ENCODE measurements around the gene FAM83F. TPM values are rescaled to one million over a fixed set of nuclear protein-coding genes. Genes with fewer than 3 reads are reported as not detected.
"Not testable (repeated sequence)": the region's sequence is repeated elsewhere in the genome, so short reads cannot be mapped to it uniquely, and the experiment has no call there.

Gene FAM83F
- polyA plus RNA-seq, 2 of the 4 experiments (the other 2 are of a cell fraction) = not detected

GRCh38 chr22:39951603-39952293, 43.0 kb upstream of the FAM83F start:
- WGBS (ENCODE audit: missing lambda C conversion rate) = 64% methylated on average over 11 of the region's 11 CpGs
- POLR2A ChIA-PET = interaction anchor here (0.6 kb wide), 1 partner anchor 392 kb away, joined by 4 read pairs; no protein-coding TSS in a partner anchor
- H3K4me3 ChIP-seq; DNase-seq (ENCODE audit: low read depth in 1 of 2, low spot score in 1 of 2); H3K4me1 ChIP-seq; H3K4me2 ChIP-seq; ATAC-seq; FAIRE-seq; CTCF ChIA-PET; H3K9me3 ChIP-seq; H3K27ac ChIP-seq: not testable (repeated sequence)

GRCh38 chr22:39952347-39952746, 42.4 kb upstream of the FAM83F start:
- DNase-seq (ENCODE audit: low read depth in 1 of 2, low spot score in 1 of 2) = no peak
- no peak for ATAC-seq
- ChIA-PET POLR2A (interaction anchor here (0.6 kb wide), 1 partner anchor 392 kb away, joined by 4 read pairs; no protein-coding TSS in a partner anchor), CTCF (interaction anchor here (1.5 kb wide), 1 partner anchor 38 kb away, joined by 3 read pairs; no protein-coding TSS in a partner anchor)
- Histone ChIP-seq H3K4me1 (no peaks in the 10 kb centered on the region), H3K27ac (no peak overlapping the region), H3K9me3 (no peaks in the 10 kb centered on the region), H3K4me2 (no peak overlapping the region), H3K4me3 (no peak overlapping the region)
- TF ChIP-seq HOXB5 (CRISPR knock-in tag; IDR thresholded peaks at IDR 0.05) = no peak
- 78% methylated on average over 6 of the region's 6 CpGs for WGBS (ENCODE audit: missing lambda C conversion rate)
- FAIRE-seq = no peak

- FAIRE-seq (no peak), ATAC-seq (no peak), DNase-seq (ENCODE audit: low read depth in 1 of 2, low spot score in 1 of 2) (no peak)
- Histone ChIP-seq H3K9me3 (no peaks in the 10 kb centered on the region), H3K4me2 (no peak overlapping the region), H3K4me3 (no peak overlapping the region), H3K27ac (no peak overlapping the region), H3K4me1 (no peaks in the 10 kb centered on the region)
- CTCF ChIA-PET = interaction anchor here (1.1 to 1.5 kb wide), 3 partner anchors 35 to 72 kb away, joined by 3 to 4 read pairs (median 3); no protein-coding TSS in a partner anchor
- no peak for TF ChIP-seq MAZ (IDR thresholded peaks at IDR 0.05; ENCODE audit: borderline replicate concordance, low read depth, low read length)
- WGBS (ENCODE audit: missing lambda C conversion rate) = 88% methylated on average over 2 of the region's 2 CpGs
- POLR2A ChIA-PET = no interaction called here
These were observed 41.7 kb upstream of the FAM83F start for GRCh38 chr22:39953101-39953500.

- TF ChIP-seq ZSCAN20 (CRISPR knock-in tag; IDR thresholded peaks at IDR 0.05) (no peak), TP53 (CRISPR knock-in tag; IDR thresholded peaks at IDR 0.05) (no peak), EHMT2 (IDR thresholded peaks at IDR 0.05; ENCODE audit: low read depth) (no peak), NPAS2 (CRISPR knock-in tag; IDR thresholded peaks at IDR 0.05; ENCODE audit: borderline replicate concordance) (no peak), ZFP36 (IDR thresholded peaks at IDR 0.05; ENCODE audit: borderline replicate concordance, partially characterized antibody) (no peak), MAX (IDR thresholded peaks at IDR 0.05) (no peak), BHLHE40 (IDR thresholded peaks at IDR 0.05; ENCODE audit: low read depth, low read length) (no peak), MYC (IDR thresholded peaks at IDR 0.05; ENCODE audit: borderline replicate concordance, low read length) (no peak), POLR2AphosphoS2 (conservative IDR thresholded peaks at IDR 0.05; ENCODE audit: low read length) (no peak)
- Histone ChIP-seq H3K27ac (no peak overlapping the region), H3K9me3 (no peaks in the 10 kb centered on the region), H3K4me3 (no peak overlapping the region), H3K4me2 (no peak overlapping the region), H3K4me1 (no peaks in the 10 kb centered on the region)
- DNase-seq (ENCODE audit: low read depth in 1 of 2, low spot score in 1 of 2) (no peak), ATAC-seq (no peak), FAIRE-seq (no peak)
- POLR2A ChIA-PET = no interaction called here
- CTCF ChIA-PET = interaction anchor here (1.0 to 1.4 kb wide), 2 partner anchors 64 to 70 kb away, joined by 4 read pairs; no protein-coding TSS in a partner anchor
- WGBS (ENCODE audit: missing lambda C conversion rate) = 88% methylated on average over 4 of the region's 4 CpGs
These were observed 40.1 kb upstream of the FAM83F start for GRCh38 chr22:39954584-39955055.

- Histone ChIP-seq H3K4me1 (no peaks in the 10 kb centered on the region), H3K27ac (no peak overlapping the region), H3K4me3 (no peak overlapping the region), H3K4me2 (no peak overlapping the region), H3K9me3 (no peaks in the 10 kb centered on the region)
- 91% methylated on average over 2 of the region's 2 CpGs for WGBS (ENCODE audit: missing lambda C conversion rate)
- no peak for ATAC-seq
- ChIA-PET CTCF (no interaction called here), POLR2A (no interaction called here)
- no peak for FAIRE-seq
- TF ChIP-seq FOSL2 (IDR thresholded peaks at IDR 0.05) (no peak), FOSL2 (CRISPR knock-in tag; IDR thresholded peaks at IDR 0.05) (no peak), ZC3H11A (IDR thresholded peaks at IDR 0.05) (no peak), ESRRA (IDR thresholded peaks at IDR 0.05; ENCODE audit: borderline replicate concordance, low read length) (no peak), JUNB (IDR thresholded peaks at IDR 0.05) (no peak), HEYL (CRISPR knock-in tag; IDR thresholded peaks at IDR 0.05) (no peak), NR3C1 (IDR thresholded peaks at IDR 0.05) (no peak), NPAS2 (CRISPR knock-in tag; IDR thresholded peaks at IDR 0.05; ENCODE audit: borderline replicate concordance) (no peak), E2F6 (IDR thresholded peaks at IDR 0.05; ENCODE audit: borderline replicate concordance, low read depth) (no peak), ELK1 (IDR thresholded peaks at IDR 0.05; ENCODE audit: low read depth, low read length) (no peak)
- DNase-seq (ENCODE audit: low read depth in 1 of 2, low spot score in 1 of 2) = no peak
These were observed 39.1 kb upstream of the FAM83F start for GRCh38 chr22:39955675-39956074.
